Transverse colon (tissue), 4 donors: ENCODE measurements around the gene GAREM1. TPM values are rescaled to one million over a fixed set of nuclear protein-coding genes. Genes with fewer than 3 reads are reported as not detected.

Experiments
- DNase-seq: peaks from one replicate; pipeline ENCODE4 v3.0.0-alpha.2; 2019
- H3K27ac ChIP-seq, 4 donors: fragments of 200-600 bp; sonication (generic); 2 replicates each; pipeline ENCODE4 v1.5.1; 2016 to 2018; ENCODE audit warnings: inconsistent platforms in 4 of 4
- H3K27me3 ChIP-seq: fragments of 200-600 bp; sonication (generic); 2 replicates; pipeline ENCODE4 v1.5.1; 2017; ENCODE audit warnings: inconsistent platforms
- H3K36me3 ChIP-seq, 4 donors: fragments of 200-600 bp; sonication (generic); 2 replicates each; pipeline ENCODE4 v1.5.1; 2017 to 2019; ENCODE audit warnings: inconsistent platforms in 4 of 4
- H3K4me1 ChIP-seq, 4 donors: fragments of 200-600 bp; sonication (generic); 2 replicates each; pipeline ENCODE4 v1.5.1; 2017 to 2020; ENCODE audit warnings: inconsistent platforms in 4 of 4
- H3K4me3 ChIP-seq, 4 donors: fragments of 200-600 bp; sonication (generic); 1 replicate in 1 of 4; 2 replicates in 3 of 4; pipeline versions ENCODE4 v1.5.1 to v1.6.1; 2017 to 2019; ENCODE audit warnings: inconsistent platforms in 4 of 4
- H3K9me3 ChIP-seq, 2 donors: fragments of 200-600 bp; sonication (generic); 2 replicates each; pipeline ENCODE4 v1.5.1; 2017 to 2019; ENCODE audit warnings: inconsistent platforms in 2 of 2
- CTCF ChIP-seq, 5 experiments: fragments of 200-600 bp in 3 of 5; fragments of 450-650 bp in 2 of 5; sonication (generic) in 3 of 5; IDR thresholded peaks; 1 replicate in 2 of 5; 2 replicates in 3 of 5; pipeline ENCODE4 v1.5.1; 2016 to 2017; ENCODE audit warnings: antibody characterized with exemption in 5 of 5, inconsistent platforms in 3 of 5, mild to moderate bottlenecking in 2 of 5, moderate library complexity in 1 of 5
- EP300 ChIP-seq: sonication (generic); formaldehyde crosslinking; IDR thresholded peaks from one replicate; pipeline ENCODE4 v1.6.1; 2017; ENCODE audit warnings: antibody characterized with exemption, low read depth
- POLR2A ChIP-seq: fragments of 450-650 bp; IDR thresholded peaks from one replicate; pipeline ENCODE4 v1.6.1; 2016; ENCODE audit warnings: antibody characterized with exemption, mild to moderate bottlenecking, moderate library complexity
- POLR2AphosphoS5 ChIP-seq, 3 donors: sonication (generic); formaldehyde crosslinking; IDR thresholded peaks; one replicate each; pipeline ENCODE4 v1.6.1; 2016; ENCODE audit warnings: antibody characterized with exemption in 3 of 3
- WGBS, 2 donors: methylation state at CpG; one replicate each; pipeline ENCODE4 v1.1.5; 2018; ENCODE audit warnings: low coverage in 1 of 2; 5-methylcytosine and 5-hydroxymethylcytosine counted together
- in situ Hi-C, 4 donors: fragments of 200-750 bp; cut with MboI; loops; one replicate each; pipeline versions ENCODE4 v1.15.0 to v1.15.1; 2017; ENCODE audit warnings: low sequenced_read_pairs in 3 of 4, low pct_ligation_motif_present in 1 of 4, low pct_unique_long_range_greater_than_20kb in 1 of 4
- intact Hi-C: fragments of 100-400 bp; cut with DNase I; formaldehyde crosslinking; loops from one replicate; pipeline ENCODE4 v1.15.1; 2023; ENCODE audit warnings: low total_unique reads
- total RNA-seq, 4 donors: library from RNA; depleted of rRNA; stranded (reverse); fragments of >200 nt; gene quantifications; one replicate each; pipeline ENCODE4 v1.1.0, GENCODE V29; 2016

Gene GAREM1
- total RNA-seq, 4 donors from 2014 or later, result 7.9 to 47.6 (median 25.9) TPM

GRCh38 chr18:32455361-32455760 lies 15.3 kb downstream of the GAREM1 start:
- intact Hi-C loops, result no loop called here
- in situ Hi-C loops, result loop anchor here in 2 of 4 donors (25.0 kb wide), 3 partner anchors 93 to 293 kb away; no protein-coding TSS in a partner anchor
- DNase-seq, result no peak
- Histone ChIP-seq H3K4me3 (no peak overlapping the region), H3K27ac (peak overlapping the region in 1 of 4 donors; percentile 0), H3K27me3 (no peaks in the 10 kb centered on the region), H3K9me3 (no peaks in the 10 kb centered on the region), H3K4me1 (peaks cover 0 to 28% (median 9%) of the 10 kb centered on the region in 4 donors), H3K36me3 (no peaks in the 10 kb centered on the region)
- no peak for TF ChIP-seq POLR2A
- TF ChIP-seq EP300, result no peak
- TF ChIP-seq CTCF (IDR thresholded peaks at IDR 0.05), result no peak
- no peak for TF ChIP-seq POLR2AphosphoS5 (IDR thresholded peaks at IDR 0.05)
- 70 to 72% methylated on average over 1 of the region's 1 CpG for WGBS, 2 donors

GRCh38 chr18:32454593-32454992 lies 16.1 kb downstream of the GAREM1 start:
- no peaks in the 10 kb centered on the region for H3K27me3 ChIP-seq
- intact Hi-C loops (no loop called here), in situ Hi-C loops (loop anchor here in 2 of 4 donors (25.0 kb wide), 3 partner anchors 92 to 292 kb away; no protein-coding TSS in a partner anchor)
- no peak for TF ChIP-seq POLR2AphosphoS5 (IDR thresholded peaks at IDR 0.05)
- no peak for TF ChIP-seq EP300
- no peak for TF ChIP-seq POLR2A
- no peak for TF ChIP-seq CTCF (IDR thresholded peaks at IDR 0.05)
- no peaks in the 10 kb centered on the region for H3K36me3 ChIP-seq
- peaks cover 0 to 20% (median 6%) of the 10 kb centered on the region in 4 donors for H3K4me1 ChIP-seq
- H3K9me3 ChIP-seq, result no peaks in the 10 kb centered on the region
- DNase-seq, result no peak
- no peak overlapping the region for H3K4me3 ChIP-seq
- WGBS, 2 donors, result 0 to 15% methylated on average over 1 of the region's 1 CpG
- no peak overlapping the region for H3K27ac ChIP-seq

GRCh38 chr18:32450874-32451273 lies 19.8 kb downstream of the GAREM1 start:
- Histone ChIP-seq H3K4me3 (no peak overlapping the region), H3K36me3 (no peaks in the 10 kb centered on the region), H3K27ac (no peak overlapping the region), H3K9me3 (no peaks in the 10 kb centered on the region), H3K27me3 (no peaks in the 10 kb centered on the region), H3K4me1 (peaks cover 0 to 10% (median 3%) of the 10 kb centered on the region in 4 donors)
- in situ Hi-C loops, result loop anchor here in 2 of 4 donors (25.0 kb wide), 3 partner anchors 89 to 289 kb away; no protein-coding TSS in a partner anchor
- no peak for DNase-seq
- intact Hi-C loops, result no loop called here
- TF ChIP-seq POLR2A (no peak), EP300 (no peak), POLR2AphosphoS5 (IDR thresholded peaks at IDR 0.05) (no peak)

GRCh38 chr18:32450026-32450691 lies 20.5 kb downstream of the GAREM1 start:
- H3K9me3 ChIP-seq, result no peaks in the 10 kb centered on the region
- peaks cover 0 to 10% (median 1%) of the 10 kb centered on the region in 4 donors for H3K4me1 ChIP-seq
- no peak for DNase-seq
- TF ChIP-seq POLR2A (no peak), POLR2AphosphoS5 (IDR thresholded peaks at IDR 0.05) (no peak), EP300 (no peak), CTCF (IDR thresholded peaks at IDR 0.05) (no peak)
- H3K27me3 ChIP-seq, result no peaks in the 10 kb centered on the region
- H3K36me3 ChIP-seq, result no peaks in the 10 kb centered on the region
- intact Hi-C loops, result no loop called here
- no peak overlapping the region for H3K4me3 ChIP-seq
- whole genome bisulfite sequencing, 2 donors, result 79 to 94% methylated on average over 3 of the region's 3 CpGs
- in situ Hi-C loops, result loop anchor here in 2 of 4 donors (25.0 kb wide), 3 partner anchors 88 to 288 kb away; no protein-coding TSS in a partner anchor
- H3K27ac ChIP-seq, result no peak overlapping the region
